Adrenal gland (tissue), 12 donors: ENCODE results near the gene ACSL6. TPM values are rescaled to one million over a fixed set of nuclear protein-coding genes. Genes with fewer than 3 reads are reported as not detected.

Source experiments
- DNase-seq, 7 donors: peaks; one replicate each; pipeline ENCODE4 v3.0.0-alpha.2; 2019 to 2020
- H3K27ac ChIP-seq, 5 donors: fragments of 200-600 bp; sonication (generic) in 4 of 5; 1 replicate in 3 of 5; 2 replicates in 2 of 5; pipeline versions ENCODE4 v1.5.1 to v1.8.0; 2016 to 2020; ENCODE audit warnings: mild to moderate bottlenecking in 1 of 5
- H3K27me3 ChIP-seq: fragments of 200-600 bp; 2 replicates; pipeline ENCODE4 v1.8.0; 2021
- H3K36me3 ChIP-seq, 2 donors: fragments of 200-600 bp; replicated peaks in 1 of 2; 1 replicate in 1 of 2; 2 replicates in 1 of 2; pipeline versions ENCODE4 v1.5.1 to v1.8.0; 2018 to 2022
- H3K4me1 ChIP-seq, 2 donors: fragments of 200-600 bp; replicated peaks in 1 of 2; 1 replicate in 1 of 2; 2 replicates in 1 of 2; pipeline versions ENCODE4 v1.5.1 to v1.8.0; 2018 to 2021
- H3K4me3 ChIP-seq, 4 donors: fragments of 200-600 bp; sonication (generic) in 3 of 4; one replicate each; pipeline ENCODE4 v1.5.1; 2016 to 2018
- H3K9me3 ChIP-seq, 3 donors: fragments of 200-600 bp; sonication (generic) in 1 of 3; replicated peaks in 1 of 3; 1 replicate in 2 of 3; 2 replicates in 1 of 3; pipeline versions ENCODE4 v1.5.1 to v1.8.0; 2016 to 2021
- CTCF ChIP-seq, 6 experiments: fragments of 450-650 bp in 4 of 6; fragments of 200-600 bp in 2 of 6; sonication (generic) in 1 of 6; IDR thresholded peaks; 1 replicate in 5 of 6; 2 replicates in 1 of 6; pipeline versions ENCODE4 v1.5.1 to v1.8.0; 2016 to 2021; ENCODE audit warnings: antibody characterized with exemption in 6 of 6, mild to moderate bottlenecking in 2 of 6, moderate library complexity in 1 of 6
- POLR2A ChIP-seq, 2 donors: fragments of 450-650 bp; IDR thresholded peaks; one replicate each; pipeline ENCODE4 v1.6.1; 2017; ENCODE audit warnings: antibody characterized with exemption in 2 of 2, mild to moderate bottlenecking in 2 of 2, moderate library complexity in 1 of 2
- WGBS, 4 donors: extraction: QIAGEN DNeasy Blood & Tissue Kit in 2 of 4; methylation state at CpG; one replicate each; pipeline versions ENCODE4 v1.1.5 to v1.1.7; 2013 to 2017; 5-methylcytosine and 5-hydroxymethylcytosine counted together
- intact Hi-C, 2 donors: fragments of 100-400 bp; cut with DNase I; formaldehyde crosslinking; loops; one replicate each; pipeline versions ENCODE4 v1.14.1 to v1.15.0; 2022 to 2023
- polyA plus RNA-seq, 3 donors: library from polyadenylated mRNA; stranded (reverse); fragments of 200-250 nt in 2 of 3; fragments of 350-450 nt in 1 of 3; fragmentation: Illumina TruSeq in 1 of 3; extraction: RNeasy Lipid Tissue Mini Kit (QIAGEN cat#74804) in 1 of 3; gene quantifications; one replicate each; pipeline ENCODE4 v1.2.3, GENCODE V29; 2013 to 2014
- total RNA-seq, 9 donors: library from RNA; depleted of rRNA in 4 of 9; stranded (reverse); fragments of >200 nt in 4 of 9; fragments of 120-200 nt in 1 of 9; fragmentation: NEBNext Ultra II Directional in 1 of 9; extraction: Animal tissue kit (Norgen Biotek cat#: 25700) in 1 of 9; gene quantifications; one replicate each; pipeline versions ENCODE4 v1.1.0 to v1.2.4, GENCODE V29; 2013 to 2023
- donor health status: healthy with polysubstance abuse.
- donor health status: Bipolar disorder and iron deficiency.
- donor health status: DM: yes; HTN: yes; CAD: no.
- donor health status: DM: no; HTN: no; CAD: no.
- donor health status: DM: no; HTN: no; CAD: no.
- donor health status: DM: yes; HTN: yes; CAD: no.

Gene ACSL6
- total and polyA plus RNA-seq, 12 donors, result 2.5 to 14.5 (median 7.2) TPM

GRCh38 chr5:131974016-131974415, 37.4 kb downstream of the ACSL6 start:
- no peak overlapping the region for H3K27ac ChIP-seq
- intact Hi-C loops, result no loop called here
- H3K36me3 ChIP-seq, result no peaks in the 10 kb centered on the region
- no peak overlapping the region for H3K4me3 ChIP-seq
- H3K27me3 ChIP-seq, result no peaks in the 10 kb centered on the region
- H3K4me1 ChIP-seq, result no peaks in the 10 kb centered on the region
- 75 to 92% (median 91%) methylated on average over 1 of the region's 1 CpG for WGBS, 4 donors
- TF ChIP-seq POLR2A (IDR thresholded peaks at IDR 0.05) (no peak), CTCF (IDR thresholded peaks at IDR 0.05) (no peak)
- no peaks in the 10 kb centered on the region for H3K9me3 ChIP-seq
- no peak for DNase-seq

DNA sequence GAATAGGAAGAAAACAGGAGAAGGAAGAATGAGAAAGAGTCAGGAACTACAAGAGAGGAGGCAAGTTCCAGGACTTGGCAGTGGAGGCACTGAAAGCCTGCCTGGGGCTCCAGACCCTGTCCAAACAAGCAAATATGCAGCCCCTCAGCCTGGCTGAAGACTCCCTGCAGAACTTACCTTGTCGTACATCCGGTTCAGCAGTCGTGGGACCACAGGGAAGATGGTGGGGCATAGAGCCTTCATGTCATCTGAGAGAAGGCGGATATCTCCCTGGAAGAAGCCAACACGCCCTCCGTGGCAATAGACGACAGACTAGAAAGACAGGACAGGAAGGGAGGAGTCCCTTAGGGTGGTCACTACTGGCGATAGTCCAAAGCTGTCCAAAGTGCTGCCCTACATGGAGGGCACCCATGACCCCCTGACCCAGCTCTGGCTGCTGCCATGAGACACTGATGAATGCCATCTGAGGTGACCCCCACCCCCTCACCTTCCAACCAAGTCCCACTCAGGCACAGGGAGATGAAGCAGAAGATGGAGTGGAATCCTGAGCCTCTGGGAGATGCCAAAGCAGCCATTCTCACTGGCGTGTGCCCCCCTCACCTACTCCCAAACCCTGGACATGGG, 38.3 kb downstream of the ACSL6 start:
- H3K9me3 ChIP-seq, result no peaks in the 10 kb centered on the region
- H3K27ac ChIP-seq, result no peak overlapping the region
- no peaks in the 10 kb centered on the region for H3K36me3 ChIP-seq
- no peaks in the 10 kb centered on the region for H3K4me1 ChIP-seq
- no peak for TF ChIP-seq POLR2A (IDR thresholded peaks at IDR 0.05)
- intact Hi-C loops, result no loop called here
- peak in 1 of 7 donors; percentile 39 for DNase-seq
- no peak overlapping the region for H3K4me3 ChIP-seq
- 88 to 93% (median 90%) methylated on average over 7 to 9 of the region's 9 CpGs for WGBS, 4 donors
- no peaks in the 10 kb centered on the region for H3K27me3 ChIP-seq

- H3K4me1 ChIP-seq, result no peaks in the 10 kb centered on the region
- WGBS, 4 donors, result 75 to 83% (median 82%) methylated on average over 5 of the region's 5 CpGs
- DNase-seq, result no peak
- no peak overlapping the region for H3K27ac ChIP-seq
- H3K27me3 ChIP-seq, result no peaks in the 10 kb centered on the region
- no peak overlapping the region for H3K4me3 ChIP-seq
- H3K36me3 ChIP-seq, result no peaks in the 10 kb centered on the region
- TF ChIP-seq CTCF (IDR thresholded peaks at IDR 0.05) (no peak), POLR2A (IDR thresholded peaks at IDR 0.05) (no peak)
- no peaks in the 10 kb centered on the region for H3K9me3 ChIP-seq
- intact Hi-C loops, result no loop called here
These were observed 43.0 kb downstream of the ACSL6 start for GRCh38 chr5:131968396-131968954.

GRCh38 chr5:131966551-131966950, 44.9 kb downstream of the ACSL6 start:
- no peaks in the 10 kb centered on the region for H3K27me3 ChIP-seq
- no peaks in the 10 kb centered on the region for H3K36me3 ChIP-seq
- H3K4me3 ChIP-seq, result no peak overlapping the region
- no peaks in the 10 kb centered on the region for H3K9me3 ChIP-seq
- TF ChIP-seq CTCF (IDR thresholded peaks at IDR 0.05) (no peak), POLR2A (IDR thresholded peaks at IDR 0.05) (no peak)
- intact Hi-C loops, result no loop called here
- H3K27ac ChIP-seq, result no peak overlapping the region
- no peak for DNase-seq
- whole genome bisulfite sequencing, 4 donors, result 83 to 100% (median 89%) methylated on average over 1 of the region's 1 CpG
- no peaks in the 10 kb centered on the region for H3K4me1 ChIP-seq
